Neural progenitor cell (in vitro differentiated cells): ENCODE data around the gene CENPN. TPM values are rescaled to one million over a fixed set of nuclear protein-coding genes. Genes with fewer than 3 reads are reported as not detected.

Source experiments
- DNase-seq: peaks from one replicate; pipeline ENCODE4 v3.0.0-alpha.2; 2016; ENCODE audit warnings: low spot score
- H2AFZ ChIP-seq: fragments of 200-600 bp; sonication (generic); replicated peaks from 2 replicates; pipeline ENCODE4 v1.6.1; 2016; ENCODE audit warnings: antibody characterized with exemption
- H3F3A ChIP-seq: fragments of 200-600 bp; sonication (generic); 2 replicates; pipeline ENCODE4 v1.6.1; 2016; ENCODE audit warnings: antibody characterized with exemption, low read depth
- H3K27ac ChIP-seq: fragments of 200-600 bp; sonication (generic); 2 replicates; pipeline ENCODE4 v1.5.1; 2016; ENCODE audit warnings: mild to moderate bottlenecking
- H3K27me3 ChIP-seq: fragments of 200-600 bp; sonication (generic); 2 replicates; pipeline ENCODE4 v1.6.1; 2016; ENCODE audit warnings: mild to moderate bottlenecking, moderate library complexity
- H3K36me3 ChIP-seq: fragments of 200-600 bp; sonication (generic); 2 replicates; pipeline ENCODE4 v1.5.1; 2016
- H3K4me1 ChIP-seq: fragments of 200-600 bp; sonication (generic); 2 replicates; pipeline ENCODE4 v1.6.1; 2016; ENCODE audit warnings: mixed run types
- H3K4me2 ChIP-seq: fragments of 200-600 bp; sonication (generic); 2 replicates; pipeline ENCODE4 v1.6.1; 2016
- H3K4me3 ChIP-seq: fragments of 200-600 bp; sonication (generic); 2 replicates; pipeline ENCODE4 v1.5.1; 2016
- H3K79me2 ChIP-seq: fragments of 200-600 bp; sonication (generic); 2 replicates; pipeline ENCODE4 v1.6.1; 2016; ENCODE audit warnings: low read depth
- H3K9ac ChIP-seq: fragments of 200-600 bp; sonication (generic); 2 replicates; pipeline ENCODE4 v1.6.1; 2016
- H3K9me3 ChIP-seq: fragments of 200-600 bp; sonication (generic); 2 replicates; pipeline ENCODE4 v1.5.1; 2016; ENCODE audit warnings: low read depth
- H4K20me1 ChIP-seq: fragments of 200-600 bp; sonication (generic); 2 replicates; pipeline ENCODE4 v1.6.1; 2016; ENCODE audit warnings: low read depth
- H3K27ac Mint-ChIP-seq: 3 replicates; pipeline ENCODE4 v1.8.0; 2021; ENCODE audit warnings: mixed read lengths
- H3K27me3 Mint-ChIP-seq: 2 replicates; pipeline ENCODE4 v1.8.0; 2022; ENCODE audit warnings: low read depth, mild to moderate bottlenecking, inconsistent platforms, moderate library complexity, mixed read lengths; ENCODE audit not compliant: insufficient read depth
- H3K36me3 Mint-ChIP-seq: 3 replicates; pipeline ENCODE4 v1.8.0; 2021; ENCODE audit warnings: mixed read lengths
- H3K4me1 Mint-ChIP-seq: 3 replicates; pipeline ENCODE4 v1.8.0; 2021; ENCODE audit warnings: mixed read lengths
- H3K4me3 Mint-ChIP-seq: 3 replicates; pipeline ENCODE4 v1.8.0; 2021; ENCODE audit warnings: mild to moderate bottlenecking, moderate library complexity, mixed read lengths
- H3K9me3 Mint-ChIP-seq: 3 replicates; pipeline ENCODE4 v1.8.0; 2020; ENCODE audit warnings: mixed read lengths
- CTCF ChIP-seq: fragments of 200-600 bp; sonication (generic); IDR thresholded peaks from 2 replicates; pipeline ENCODE4 v1.5.1; 2017; ENCODE audit warnings: antibody characterized with exemption, mild to moderate bottlenecking
- EZH2 ChIP-seq: fragments of 200-600 bp; sonication (generic); IDR thresholded peaks from 2 replicates; pipeline ENCODE4 v1.6.1; 2017; ENCODE audit warnings: antibody characterized with exemption, mild to moderate bottlenecking, moderate library complexity
- EZH2phosphoT487 ChIP-seq: fragments of 200-600 bp; sonication (generic); IDR thresholded peaks from 2 replicates; pipeline ENCODE4 v1.6.1; 2017; ENCODE audit warnings: antibody characterized with exemption
- total RNA-seq: library from RNA; depleted of rRNA; stranded (reverse); fragments of >200 nt; gene quantifications from 2 replicates; pipeline ENCODE4 v1.2.3, GENCODE V29; 2015; ENCODE audit warnings: low replicate concordance

CENPN gene
- total RNA-seq, 1 donor from 2014 or later, result 111 TPM

- peaks cover 37% of the 10 kb centered on the region for H3F3A ChIP-seq
- Mint-ChIP-seq H3K4me1 (peaks cover 11% of the 10 kb centered on the region), H3K27me3 (no peaks in the 10 kb centered on the region), H3K36me3 (peaks cover 5% of the 10 kb centered on the region), H3K27ac (no peak overlapping the region), H3K9me3 (no peaks in the 10 kb centered on the region), H3K4me3 (no peak overlapping the region)
- peaks cover 17% of the 10 kb centered on the region for H3K4me1 ChIP-seq
- H3K36me3 ChIP-seq, result no peaks in the 10 kb centered on the region
- H2AFZ ChIP-seq, result peak overlapping the region; percentile 91
- H4K20me1 ChIP-seq, result no peaks in the 10 kb centered on the region
- no peaks in the 10 kb centered on the region for H3K27me3 ChIP-seq
- peak; percentile 91 for DNase-seq
- no peaks in the 10 kb centered on the region for H3K79me2 ChIP-seq
- peak overlapping the region; percentile 46 for H3K27ac ChIP-seq
- no peaks in the 10 kb centered on the region for H3K9me3 ChIP-seq
- peak overlapping the region; percentile 89 for H3K4me2 ChIP-seq
- H3K4me3 ChIP-seq, result peak overlapping the region; percentile 81
- no peak overlapping the region for H3K9ac ChIP-seq
- no peak for TF ChIP-seq EZH2
- TF ChIP-seq EZH2phosphoT487, result no peak
- no peak for TF ChIP-seq CTCF
Measured at GRCh38 chr16:81076566-81077075, 69.6 kb downstream of the CENPN start.

- no peak for TF ChIP-seq CTCF
- TF ChIP-seq EZH2phosphoT487, result no peak
- no peak for TF ChIP-seq EZH2
- H3K27me3 Mint-ChIP-seq, result no peaks in the 10 kb centered on the region
- peak within 1 kb of the TSS; percentile 97 for H3K27ac Mint-ChIP-seq
- no peaks in the 10 kb centered on the region for H3K9me3 ChIP-seq
- H3K4me3 ChIP-seq, result peak within 1 kb of the TSS; percentile 81
- peaks cover 37% of the 10 kb centered on the region for H3F3A ChIP-seq
- H3K27ac ChIP-seq, result peak within 1 kb of the TSS; percentile 90
- H3K4me1 ChIP-seq, result peaks cover 17% of the 10 kb centered on the region
- no peaks in the 10 kb centered on the region for H3K36me3 ChIP-seq
- H3K4me3 Mint-ChIP-seq, result no peak within 1 kb of the TSS
- H3K9me3 Mint-ChIP-seq, result no peaks in the 10 kb centered on the region
- H4K20me1 ChIP-seq, result no peaks in the 10 kb centered on the region
- peak within 1 kb of the TSS; percentile 91 for H2AFZ ChIP-seq
- no peaks in the 10 kb centered on the region for H3K79me2 ChIP-seq
- no peaks in the 10 kb centered on the region for H3K27me3 ChIP-seq
- peaks cover 7% of the 10 kb centered on the region for H3K36me3 Mint-ChIP-seq
- H3K4me1 Mint-ChIP-seq, result peaks cover 8% of the 10 kb centered on the region
- peak; percentile 98 for DNase-seq
- H3K9ac ChIP-seq, result peak within 1 kb of the TSS; percentile 47
- peak within 1 kb of the TSS; percentile 89 for H3K4me2 ChIP-seq
Measured at GRCh38 chr16:81077076-81077940, 70.3 kb downstream of the CENPN start, which contains the start of gene C16orf46. C16orf46 (minus strand) TSS chr16:81077238; CDS start chr16:81063955, 13,283 bp downstream.

GRCh38 chr16:81080233-81080632 lies 73.2 kb downstream of the CENPN start:
- no peaks in the 10 kb centered on the region for H3K27me3 ChIP-seq
- H3K27me3 Mint-ChIP-seq, result no peaks in the 10 kb centered on the region
- H3K36me3 ChIP-seq, result no peaks in the 10 kb centered on the region
- no peak overlapping the region for H3K4me2 ChIP-seq
- peaks cover 2% of the 10 kb centered on the region for H3K36me3 Mint-ChIP-seq
- H3K9me3 ChIP-seq, result no peaks in the 10 kb centered on the region
- H3K4me1 Mint-ChIP-seq, result peaks cover 8% of the 10 kb centered on the region
- no peak overlapping the region for H3K9ac ChIP-seq
- no peak overlapping the region for H3K4me3 Mint-ChIP-seq
- H3K79me2 ChIP-seq, result no peaks in the 10 kb centered on the region
- no peak overlapping the region for H2AFZ ChIP-seq
- TF ChIP-seq EZH2 (no peak), EZH2phosphoT487 (no peak), CTCF (no peak)
- no peaks in the 10 kb centered on the region for H3K9me3 Mint-ChIP-seq
- H3K4me3 ChIP-seq, result no peak overlapping the region
- DNase-seq, result no peak
- H3K4me1 ChIP-seq, result peaks cover 4% of the 10 kb centered on the region
- no peak overlapping the region for H3K27ac ChIP-seq
- H3F3A ChIP-seq, result peaks cover 33% of the 10 kb centered on the region
- H3K27ac Mint-ChIP-seq, result no peak overlapping the region
- no peaks in the 10 kb centered on the region for H4K20me1 ChIP-seq
